ENCODE data around the gene KRTAP19-6. TPM values are rescaled to one million over a fixed set of nuclear protein-coding genes. Genes with fewer than 3 reads are reported as not detected.

KRTAP19-6 gene
- total and polyA plus RNA-seq, 9 of the 15 experiments (the other 6 are each of a cell fraction or from before 2014, with no cell fraction given): not detected

GRCh38 chr21:30567617-30568016 is 26.0 kb upstream of the KRTAP19-6 start (continued):
- no peak for TF ChIP-seq NKRF (IDR thresholded peaks at IDR 0.05; ENCODE audit: borderline replicate concordance)

- intact Hi-C loops (cut with micrococcal nuclease): no loop called here
- WGBS (ENCODE audit: insufficient coverage, low coverage, missing lambda C conversion rate): 0% methylated on average over 2 of the region's 2 CpGs
- Histone ChIP-seq H3K9me1 (ENCODE audit: control insufficient read depth, insufficient read depth, low read length) (no peaks in the 10 kb centered on the region), H3K27ac (ENCODE audit: extremely low read depth, low read depth, low read length) (no peak overlapping the region), H3K4me3 (no peak overlapping the region), H3K4me1 (replicated peaks in 1 of 2; ENCODE audit: control insufficient read depth in 2 of 2, insufficient read depth in 2 of 2, low read length in 2 of 2) (no peaks in the 10 kb centered on the region), H4K20me1 (replicated peaks; ENCODE audit: control insufficient read depth, insufficient read depth, low read length) (no peaks in the 10 kb centered on the region), H3K9ac (ENCODE audit: insufficient read depth in 1 of 2, low read depth in 2 of 2, low read length in 2 of 2) (no peak overlapping the region), H3K36me3 (ENCODE audit: control insufficient read depth, insufficient read depth, low read length) (no peaks in the 10 kb centered on the region), H3K27me3 (ENCODE audit: control insufficient read depth in 2 of 2, insufficient read depth in 2 of 2, low read length in 2 of 2) (no peaks in the 10 kb centered on the region), H3K79me2 (ENCODE audit: control insufficient read depth, insufficient read depth, low read length) (no peaks in the 10 kb centered on the region), H3K4me2 (ENCODE audit: insufficient read depth, low read length) (no peak overlapping the region), H3K9me3 (replicated peaks; ENCODE audit: control insufficient read depth, insufficient read depth, low read depth, low read length) (no peaks in the 10 kb centered on the region; the same call in 1 of the 2 replicates), H2AFZ (ENCODE audit: low read depth, low read length) (no peak overlapping the region)
- in situ Hi-C loops (cut with MboI): no loop called here
- ATAC-seq (no peak), DNase-seq (ENCODE audit: extremely low read depth in 1 of 4, low spot score in 3 of 4) (no peak), FAIRE-seq (no peak)
- CTCF ChIA-PET (ENCODE audit: low intra/inter-chr PET ratio): no interaction called here
- no TSS peak for BruUV-seq (replicated peaks)
- TF ChIP-seq NFIX (CRISPR knock-in tag; IDR thresholded peaks at IDR 0.05; ENCODE audit: low read depth) (peak; percentile 84), NFIC (IDR thresholded peaks at IDR 0.05) (peak; percentile 77), ZNF212 (CRISPR knock-in tag; IDR thresholded peaks at IDR 0.05) (no peak)
- POLR2A ChIA-PET: no interaction called here
These were observed 22.0 kb upstream of the KRTAP19-6 start for GRCh38 chr21:30563630-30564029.

Measured in K562 (cell line).